Upper lobe of left lung (tissue), 4 donors: Measurements from ENCODE around the gene EPB41L4B.

Experiments used
- CTCF ChIP-seq, 6 experiments: fragments of 450-650 bp in 4 of 6; fragments of 200-600 bp in 2 of 6; sonication (generic) in 2 of 6; IDR thresholded peaks; one replicate each; pipeline ENCODE4 v1.5.1; 2016 to 2019; ENCODE audit warnings: antibody characterized with exemption in 6 of 6
- EP300 ChIP-seq, 4 donors: sonication (generic); formaldehyde crosslinking; IDR thresholded peaks; one replicate each; pipeline ENCODE4 v1.5.1; 2017; ENCODE audit warnings: antibody characterized with exemption in 4 of 4, control low read depth in 2 of 4
- POLR2A ChIP-seq, 4 donors: fragments of 450-650 bp; IDR thresholded peaks; one replicate each; pipeline ENCODE4 v1.5.1; 2016 to 2017; ENCODE audit warnings: antibody characterized with exemption in 4 of 4, mild to moderate bottlenecking in 2 of 4
- POLR2AphosphoS5 ChIP-seq, 2 donors: sonication (generic); formaldehyde crosslinking; IDR thresholded peaks; one replicate each; pipeline ENCODE4 v1.5.1; 2017; ENCODE audit warnings: antibody characterized with exemption in 2 of 2

- no peak for TF ChIP-seq POLR2AphosphoS5 (IDR thresholded peaks at IDR 0.05)
- TF ChIP-seq POLR2A (IDR thresholded peaks at IDR 0.05) = no peak
- TF ChIP-seq CTCF (IDR thresholded peaks at IDR 0.05) = no peak
- TF ChIP-seq EP300 (IDR thresholded peaks at IDR 0.05) = no peak
These were observed 191.2 kb downstream of the EPB41L4B start for GRCh38 chr9:109129470-109130197.
